ENCODE results near the gene RNF152.

Gene RNF152

GRCh38 chr18:61829108-61829507 lies 63.7 kb downstream of the RNF152 start:
- TF ChIP-seq GATA2 (IDR thresholded peaks at IDR 0.05; ENCODE audit: low read depth, low read length) (no peak), GATA3 (IDR thresholded peaks at IDR 0.05; ENCODE audit: low read depth, low read length) (no peak)

DNA sequence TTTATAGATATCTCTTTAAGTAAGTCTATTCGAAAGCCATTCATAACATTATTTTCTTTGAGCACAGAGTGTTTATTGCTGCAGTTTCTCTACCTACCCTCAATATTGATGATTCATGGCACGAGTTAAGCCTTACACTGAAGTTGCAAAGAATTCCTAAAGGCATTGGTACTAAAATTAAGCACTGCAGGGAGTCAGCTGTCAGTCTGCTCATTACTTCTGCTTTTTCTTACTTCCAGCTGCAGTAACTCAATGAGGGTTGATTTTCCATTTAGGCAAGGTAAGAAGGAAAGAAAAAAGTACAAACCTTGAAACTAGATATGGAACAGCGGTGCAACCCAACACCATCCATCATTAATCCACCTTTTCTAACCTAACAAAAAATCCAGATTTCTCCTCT lies 65.2 kb downstream of the RNF152 start:
- TF ChIP-seq GATA3 (IDR thresholded peaks at IDR 0.05; ENCODE audit: low read depth, low read length) (no peak), GATA2 (IDR thresholded peaks at IDR 0.05; ENCODE audit: low read depth, low read length) (no peak)

- TF ChIP-seq GATA2 (IDR thresholded peaks at IDR 0.05; ENCODE audit: low read depth, low read length), result no peak
- no peak for TF ChIP-seq GATA3 (IDR thresholded peaks at IDR 0.05; ENCODE audit: low read depth, low read length)
Measured at GRCh38 chr18:61825386-61825785, 67.4 kb downstream of the RNF152 start.

- no peak for TF ChIP-seq GATA2 (IDR thresholded peaks at IDR 0.05; ENCODE audit: low read depth, low read length)
- no peak for TF ChIP-seq GATA3 (IDR thresholded peaks at IDR 0.05; ENCODE audit: low read depth, low read length)
Measured at GRCh38 chr18:61824733-61825363, 68.0 kb downstream of the RNF152 start.

DNA sequence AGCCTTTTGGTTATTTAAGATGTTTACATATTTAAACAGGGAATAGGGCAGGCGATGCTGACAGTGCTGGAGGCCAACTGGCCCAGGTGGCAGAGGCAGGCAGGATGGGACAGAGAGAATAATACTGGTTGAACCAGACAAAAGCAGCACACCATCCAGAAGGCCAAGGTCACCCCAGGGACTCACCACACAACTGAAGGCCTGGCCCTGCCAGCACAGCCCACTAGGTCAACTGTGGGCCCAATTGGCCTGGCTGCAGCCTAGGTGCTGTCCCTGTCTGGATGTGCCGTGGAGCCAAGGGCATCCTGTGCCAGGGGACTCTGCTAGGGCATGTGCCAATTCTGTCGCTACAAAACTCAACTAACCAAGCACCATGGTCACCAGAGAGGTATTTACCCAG lies 69.2 kb downstream of the RNF152 start:
- TF ChIP-seq GATA2 (IDR thresholded peaks at IDR 0.05; ENCODE audit: low read depth, low read length) (no peak), GATA3 (IDR thresholded peaks at IDR 0.05; ENCODE audit: low read depth, low read length) (no peak)

- TF ChIP-seq GATA2 (IDR thresholded peaks at IDR 0.05; ENCODE audit: low read depth, low read length) (no peak), GATA3 (IDR thresholded peaks at IDR 0.05; ENCODE audit: low read depth, low read length) (no peak)
Measured at GRCh38 chr18:61822879-61823278, 69.9 kb downstream of the RNF152 start.

DNA sequence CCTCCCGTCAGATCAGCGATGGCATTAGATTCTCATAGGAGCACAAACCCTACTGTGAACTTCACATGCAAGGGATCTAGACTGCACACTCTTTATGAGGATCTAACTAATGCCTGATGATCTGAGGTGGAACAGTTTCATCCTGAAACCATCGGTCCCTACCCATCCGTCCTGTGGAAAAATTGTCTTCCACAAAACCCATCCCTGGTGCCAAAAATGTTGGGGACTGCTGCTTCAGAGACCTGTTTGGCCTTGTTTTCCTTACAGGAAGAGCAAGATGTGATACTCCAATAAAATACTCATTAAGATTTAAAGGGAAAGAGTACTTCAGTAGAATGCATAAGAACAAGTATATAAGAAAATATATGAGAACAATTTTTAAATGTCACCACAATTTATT lies 71.1 kb downstream of the RNF152 start:
- no peak for TF ChIP-seq GATA3 (IDR thresholded peaks at IDR 0.05; ENCODE audit: low read depth, low read length)

GRCh38 chr18:61820882-61821281 lies 71.9 kb downstream of the RNF152 start:
- TF ChIP-seq GATA2 (IDR thresholded peaks at IDR 0.05; ENCODE audit: low read depth, low read length), result no peak
- TF ChIP-seq GATA3 (IDR thresholded peaks at IDR 0.05; ENCODE audit: low read depth, low read length), result no peak

DNA sequence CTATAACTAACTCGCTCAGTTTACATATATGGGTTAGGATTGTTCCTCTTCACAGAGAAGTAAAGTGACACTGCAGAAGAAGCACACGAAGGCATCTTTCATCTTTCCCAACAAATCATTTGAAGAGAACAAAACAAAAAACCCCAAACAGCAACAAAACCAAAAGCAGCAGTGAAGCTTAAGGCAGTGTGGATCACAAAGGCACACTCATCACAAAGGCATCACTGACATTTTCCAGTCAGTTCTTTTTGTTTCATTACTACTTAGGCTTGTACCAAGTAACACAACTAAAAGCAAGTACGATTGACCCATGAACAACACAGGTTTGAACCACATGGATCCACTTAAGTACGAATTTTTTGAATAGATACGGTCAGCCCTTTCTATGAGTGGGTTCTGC lies 75.7 kb downstream of the RNF152 start:
- no peak for TF ChIP-seq GATA3 (IDR thresholded peaks at IDR 0.05; ENCODE audit: low read depth, low read length)
- no peak for TF ChIP-seq GATA2 (IDR thresholded peaks at IDR 0.05; ENCODE audit: low read depth, low read length)

- TF ChIP-seq GATA2 (IDR thresholded peaks at IDR 0.05; ENCODE audit: low read depth, low read length), result no peak
- TF ChIP-seq GATA3 (IDR thresholded peaks at IDR 0.05; ENCODE audit: low read depth, low read length), result no peak
Measured at GRCh38 chr18:61815885-61816470, 76.8 kb downstream of the RNF152 start.

DNA sequence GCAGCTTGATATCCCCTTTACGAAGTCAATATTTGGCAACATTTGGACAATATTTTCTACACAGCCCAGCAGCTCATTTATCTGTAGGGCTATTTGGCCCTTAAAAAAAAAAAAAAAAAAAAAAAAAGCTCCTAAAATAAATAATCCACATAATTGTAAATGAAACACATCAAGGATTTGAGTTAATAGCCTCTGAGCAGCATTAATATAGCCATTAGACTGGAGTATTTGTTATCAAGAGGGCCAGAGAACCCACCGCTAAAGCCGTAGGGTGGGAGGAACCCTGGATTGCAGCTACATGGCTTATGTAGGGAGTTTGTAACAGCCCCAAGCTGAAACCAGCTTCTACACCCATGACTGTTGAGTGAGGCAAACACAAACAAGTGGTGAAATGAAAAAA lies 84.5 kb downstream of the RNF152 start:
- TF ChIP-seq GATA3 (IDR thresholded peaks at IDR 0.05; ENCODE audit: low read depth, low read length) (no peak), GATA2 (IDR thresholded peaks at IDR 0.05; ENCODE audit: low read depth, low read length) (no peak)

DNA sequence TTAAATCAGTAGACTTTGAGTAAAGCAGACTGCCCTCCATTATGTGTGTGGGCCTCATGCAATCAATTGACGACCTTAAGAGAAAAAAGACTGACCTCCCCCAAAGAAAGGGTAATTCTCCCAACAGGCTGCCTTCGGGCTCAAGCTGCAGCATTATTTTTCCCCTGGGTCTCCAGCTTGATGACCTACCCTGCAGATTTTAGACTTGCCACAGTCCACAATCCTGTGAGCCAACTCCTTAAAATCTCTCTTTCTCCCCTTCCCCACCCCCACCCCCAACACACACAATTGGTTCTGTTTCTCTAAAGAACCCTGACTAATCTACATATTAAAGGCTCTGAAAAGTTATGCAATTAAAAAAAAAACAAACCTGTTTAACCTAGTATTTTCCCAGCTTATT lies 89.4 kb downstream of the RNF152 start:
- no peak for TF ChIP-seq GATA2 (IDR thresholded peaks at IDR 0.05; ENCODE audit: low read depth, low read length)
- TF ChIP-seq GATA3 (IDR thresholded peaks at IDR 0.05; ENCODE audit: low read depth, low read length), result no peak

GRCh38 chr18:61797696-61798590 lies 94.9 kb downstream of the RNF152 start:
- TF ChIP-seq GATA3 (IDR thresholded peaks at IDR 0.05; ENCODE audit: low read depth, low read length) (no peak), GATA2 (IDR thresholded peaks at IDR 0.05; ENCODE audit: low read depth, low read length) (peak; percentile 53; the same call in 1 of the 2 replicates)

DNA sequence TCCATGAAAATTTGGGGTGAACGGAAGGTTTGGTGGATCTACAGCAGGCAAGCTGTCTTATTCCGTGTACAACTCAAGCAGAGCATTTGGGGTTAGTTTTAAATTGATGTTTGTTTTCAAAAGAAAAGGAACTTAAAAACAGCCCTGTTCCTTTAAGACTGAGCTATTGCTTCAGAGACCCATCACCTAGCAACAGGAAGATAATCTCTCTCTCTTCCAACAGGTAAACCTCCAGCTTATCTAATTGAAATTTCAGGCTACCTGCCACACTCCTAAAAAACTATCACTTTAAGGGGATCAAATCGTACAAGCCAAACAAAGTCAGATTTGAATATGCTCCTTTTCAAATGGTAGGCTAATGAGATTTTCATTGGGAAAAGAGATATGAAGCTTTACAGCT lies 101.8 kb downstream of the RNF152 start:
- TF ChIP-seq GATA2 (IDR thresholded peaks at IDR 0.05; ENCODE audit: low read depth, low read length), result no peak
- TF ChIP-seq GATA3 (IDR thresholded peaks at IDR 0.05; ENCODE audit: low read depth, low read length), result no peak

DNA sequence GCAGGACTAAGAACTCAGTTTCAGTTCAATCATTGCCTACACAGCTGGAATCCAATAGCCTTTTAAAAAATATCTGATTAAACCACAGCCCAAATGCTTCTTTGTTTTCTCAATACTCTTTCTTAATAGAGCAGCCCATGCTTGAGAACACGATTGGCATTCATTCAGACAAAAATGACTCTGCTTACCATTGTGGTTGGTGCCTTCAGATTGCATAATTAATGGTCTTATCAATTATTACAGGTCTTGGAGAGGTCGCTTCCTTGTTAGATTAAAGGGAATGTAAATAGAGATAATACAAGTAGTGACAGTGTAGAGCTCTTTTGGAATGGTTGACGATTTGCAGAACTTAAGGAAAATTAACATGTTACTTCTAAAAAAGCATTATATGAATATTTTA lies 107.2 kb downstream of the RNF152 start:
- TF ChIP-seq GATA3 (IDR thresholded peaks at IDR 0.05; ENCODE audit: low read depth, low read length) (no peak), GATA2 (IDR thresholded peaks at IDR 0.05; ENCODE audit: low read depth, low read length) (no peak)

Measured in SH-SY5Y (cell line).